ENCODE data around the gene URAD. TPM values are rescaled to one million over a fixed set of nuclear protein-coding genes. Genes with fewer than 3 reads are reported as not detected.

URAD gene
- total RNA-seq, 1 donor from 2014 or later: not detected

GRCh38 chr13:28031220-28031895 is 42.9 kb upstream of the URAD start:
- no peak overlapping the region for H3K4me3 ChIP-seq (ENCODE audit: low read depth, low read length)
- no peak for DNase-seq (ENCODE audit: low read depth)
- no peak for TF ChIP-seq CTCF (IDR thresholded peaks at IDR 0.05; ENCODE audit: insufficient read depth, low read length, poor library complexity, severe bottlenecking)
- no peaks in the 10 kb centered on the region for H3K36me3 ChIP-seq (ENCODE audit: control insufficient read depth, insufficient read depth, low read length)
- H3K27me3 ChIP-seq (ENCODE audit: control insufficient read depth, insufficient read depth, low read length): no peaks in the 10 kb centered on the region

DNA sequence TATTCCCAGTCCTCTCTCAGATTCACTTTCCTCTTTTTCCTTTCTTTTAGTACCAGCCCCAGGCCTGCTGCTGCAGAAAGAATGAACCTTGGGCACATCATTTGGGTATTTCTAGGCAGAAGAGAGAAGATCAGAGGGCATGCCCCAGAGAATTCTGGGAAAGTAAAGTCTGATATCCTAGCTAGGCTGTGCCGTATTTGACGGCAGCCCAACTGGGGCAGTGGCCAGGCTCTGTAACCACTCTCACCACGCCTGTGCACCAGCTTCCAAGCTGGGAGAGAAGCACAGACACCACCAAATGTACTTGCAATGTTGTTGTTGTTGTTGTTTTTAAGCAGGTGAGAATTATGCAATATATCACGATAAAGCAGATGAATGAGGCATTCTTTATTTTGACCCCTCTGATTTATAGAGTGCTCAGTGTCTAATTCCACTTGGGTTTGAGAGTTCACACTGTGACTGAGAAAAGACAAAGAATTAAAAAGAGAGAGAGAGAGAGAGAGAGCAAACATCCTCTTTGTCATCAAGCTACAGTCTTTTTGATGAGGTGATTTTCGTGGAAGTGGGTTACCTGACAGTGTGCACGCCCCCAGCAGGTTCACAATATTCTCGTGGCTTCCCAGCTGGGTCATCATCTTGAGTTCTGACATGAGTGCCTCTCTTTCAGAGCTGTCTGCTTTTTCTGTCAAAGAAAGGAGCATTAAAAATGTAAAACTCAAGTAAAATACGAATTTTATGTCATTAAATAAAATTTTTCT is 39.3 kb upstream of the URAD start:
- DNase-seq (ENCODE audit: low read depth): no peak
- H3K4me3 ChIP-seq (ENCODE audit: low read depth, low read length): no peak overlapping the region
- no peaks in the 10 kb centered on the region for H3K36me3 ChIP-seq (ENCODE audit: control insufficient read depth, insufficient read depth, low read length)
- no peak for TF ChIP-seq CTCF (IDR thresholded peaks at IDR 0.05; ENCODE audit: insufficient read depth, low read length, poor library complexity, severe bottlenecking)
- no peaks in the 10 kb centered on the region for H3K27me3 ChIP-seq (ENCODE audit: control insufficient read depth, insufficient read depth, low read length)

- no peaks in the 10 kb centered on the region for H3K36me3 ChIP-seq (ENCODE audit: control insufficient read depth, insufficient read depth, low read length)
- H3K4me3 ChIP-seq (ENCODE audit: low read depth, low read length): no peak overlapping the region
- no peak for TF ChIP-seq CTCF (IDR thresholded peaks at IDR 0.05; ENCODE audit: insufficient read depth, low read length, poor library complexity, severe bottlenecking)
- no peak for DNase-seq (ENCODE audit: low read depth)
- no peaks in the 10 kb centered on the region for H3K27me3 ChIP-seq (ENCODE audit: control insufficient read depth, insufficient read depth, low read length)
Measured at GRCh38 chr13:28027071-28027470, 38.6 kb upstream of the URAD start.

- TF ChIP-seq CTCF (IDR thresholded peaks at IDR 0.05; ENCODE audit: insufficient read depth, low read length, poor library complexity, severe bottlenecking): no peak
- H3K27me3 ChIP-seq (ENCODE audit: control insufficient read depth, insufficient read depth, low read length): no peaks in the 10 kb centered on the region
- no peaks in the 10 kb centered on the region for H3K36me3 ChIP-seq (ENCODE audit: control insufficient read depth, insufficient read depth, low read length)
- H3K4me3 ChIP-seq (ENCODE audit: low read depth, low read length): no peak overlapping the region
- DNase-seq (ENCODE audit: low read depth): no peak
Measured at GRCh38 chr13:28026508-28026907, 38.0 kb upstream of the URAD start.

DNA sequence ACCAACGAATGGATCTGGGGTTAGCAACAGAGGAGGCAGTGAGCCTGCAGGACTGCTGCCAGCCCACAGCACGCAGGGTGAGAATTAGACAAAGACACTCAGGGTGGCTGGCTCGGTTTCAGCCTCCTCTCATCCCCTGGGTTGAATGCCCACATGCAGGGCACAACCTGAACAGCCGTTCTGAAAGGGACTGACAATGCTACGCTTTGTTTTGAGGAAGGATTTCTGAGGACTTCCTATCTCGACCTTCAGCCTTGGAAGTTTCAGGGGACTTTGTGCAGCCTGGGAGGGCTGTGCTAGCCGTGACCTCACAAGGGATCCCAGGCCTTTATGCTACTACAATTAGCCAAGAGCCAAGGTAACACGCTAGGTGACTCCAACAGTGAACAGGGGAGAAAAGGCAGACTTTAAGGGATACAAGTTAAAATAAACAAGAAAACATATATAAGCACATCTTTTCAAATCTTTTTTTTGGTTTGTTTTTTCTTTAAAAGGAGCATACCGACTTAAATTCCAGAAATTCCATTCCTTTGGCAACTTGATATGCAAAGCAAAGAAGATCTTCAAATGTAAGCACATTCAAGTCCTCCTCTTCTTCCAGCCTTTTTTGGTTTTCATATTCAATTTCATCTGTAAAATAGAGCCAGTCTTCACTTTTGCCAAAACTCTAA is 34.5 kb upstream of the URAD start:
- Histone ChIP-seq H3K4me3 (ENCODE audit: low read depth, low read length) (no peak overlapping the region), H3K36me3 (ENCODE audit: control insufficient read depth, insufficient read depth, low read length) (no peaks in the 10 kb centered on the region), H3K27me3 (ENCODE audit: control insufficient read depth, insufficient read depth, low read length) (no peaks in the 10 kb centered on the region)
- DNase-seq (ENCODE audit: low read depth): no peak
- no peak for TF ChIP-seq CTCF (IDR thresholded peaks at IDR 0.05; ENCODE audit: insufficient read depth, low read length, poor library complexity, severe bottlenecking)
